EH (cell line): ENCODE measurements around the gene CBX1.
"Not testable (repeated sequence)": the region's sequence is repeated elsewhere in the genome, so short reads cannot be mapped to it uniquely, and the experiment has no call there.

ENCODE experiments used
- DNase-seq: peaks from one replicate; pipeline ENCODE4 v3.0.0-alpha.2; 2015; ENCODE audit warnings: low read depth

CBX1 gene

GRCh38 chr17:48072811-48073210 is 28.5 kb downstream of the CBX1 start:
- not testable (repeated sequence) for DNase-seq

GRCh38 chr17:48071654-48072053 is 29.6 kb downstream of the CBX1 start:
- no peak for DNase-seq

GRCh38 chr17:48070195-48070594 is 31.1 kb downstream of the CBX1 start:
- no peak for DNase-seq

GRCh38 chr17:48068491-48068961 is 32.8 kb downstream of the CBX1 start:
- peak; percentile 83 for DNase-seq

- peak; percentile 38 for DNase-seq
These were observed 33.5 kb downstream of the CBX1 start for GRCh38 chr17:48067808-48068207.

GRCh38 chr17:48067245-48067644 is 34.0 kb downstream of the CBX1 start:
- no peak for DNase-seq

- DNase-seq = no peak
These were observed 34.6 kb downstream of the CBX1 start for GRCh38 chr17:48066656-48067055.

- no peak for DNase-seq
These were observed 35.1 kb downstream of the CBX1 start for GRCh38 chr17:48066192-48066591.

- no peak for DNase-seq
These were observed 36.6 kb downstream of the CBX1 start for GRCh38 chr17:48064638-48065037.

- DNase-seq = no peak
These were observed 39.0 kb downstream of the CBX1 start for GRCh38 chr17:48062273-48062672.

- DNase-seq = no peak
These were observed 41.0 kb downstream of the CBX1 start for GRCh38 chr17:48060249-48060648.

GRCh38 chr17:48059125-48059668 is 42.1 kb downstream of the CBX1 start:
- no peak for DNase-seq

- DNase-seq = no peak
These were observed 42.7 kb downstream of the CBX1 start for GRCh38 chr17:48058393-48059124.

GRCh38 chr17:48057626-48058025 is 43.7 kb downstream of the CBX1 start:
- no peak for DNase-seq

- no peak for DNase-seq
These were observed 44.4 kb downstream of the CBX1 start for GRCh38 chr17:48056879-48057278.

- DNase-seq = no peak
These were observed 45.0 kb downstream of the CBX1 start for GRCh38 chr17:48056246-48056745.

GRCh38 chr17:48055531-48056245 is 45.6 kb downstream of the CBX1 start:
- DNase-seq = peak; percentile 91

- DNase-seq = peak; percentile 89
These were observed 46.8 kb downstream of the CBX1 start for GRCh38 chr17:48054238-48055185.

- DNase-seq = no peak
These were observed 47.5 kb downstream of the CBX1 start for GRCh38 chr17:48053758-48054237.

GRCh38 chr17:48052956-48053757 is 48.1 kb downstream of the CBX1 start:
- DNase-seq = peak; percentile 61
